ENCODE data around the gene DSC3.
A peak's percentile ranks its signal among the peaks of the same experiment; 100 is the strongest.

Gene DSC3

GRCh38 chr18:31042406-31043181, at the start of gene DSC3:
Gene DSC3, minus strand, starts transcription at chr18:31042742. Its CDS starts 82 bp downstream, at chr18:31042660.
- no peak for FAIRE-seq

- FAIRE-seq, result no peak
Observed at GRCh38 chr18:31091350-31091749, 48.8 kb upstream of the DSC3 start.

DNA sequence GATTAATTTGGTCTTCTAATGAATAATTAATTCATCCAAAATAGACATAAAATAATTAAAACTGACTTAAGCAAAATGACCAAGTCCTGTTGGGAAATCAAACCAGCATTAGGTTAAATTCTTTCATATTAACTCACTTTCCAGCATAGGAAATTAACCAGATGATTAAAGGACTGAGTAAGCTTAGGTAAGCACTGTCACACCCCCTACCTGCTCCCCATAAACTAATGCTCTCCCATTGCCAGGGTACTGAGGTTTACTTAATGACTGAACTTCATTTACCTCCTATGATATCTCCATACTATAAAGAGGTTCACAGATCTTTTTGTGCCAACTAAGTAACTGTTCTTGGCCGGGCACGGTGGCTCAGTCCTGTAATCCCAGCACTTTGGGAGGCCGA, 46.0 kb upstream of the DSC3 start:
- FAIRE-seq, result no peak

GRCh38 chr18:31079973-31080372, 37.4 kb upstream of the DSC3 start:
- FAIRE-seq, result no peak

DNA sequence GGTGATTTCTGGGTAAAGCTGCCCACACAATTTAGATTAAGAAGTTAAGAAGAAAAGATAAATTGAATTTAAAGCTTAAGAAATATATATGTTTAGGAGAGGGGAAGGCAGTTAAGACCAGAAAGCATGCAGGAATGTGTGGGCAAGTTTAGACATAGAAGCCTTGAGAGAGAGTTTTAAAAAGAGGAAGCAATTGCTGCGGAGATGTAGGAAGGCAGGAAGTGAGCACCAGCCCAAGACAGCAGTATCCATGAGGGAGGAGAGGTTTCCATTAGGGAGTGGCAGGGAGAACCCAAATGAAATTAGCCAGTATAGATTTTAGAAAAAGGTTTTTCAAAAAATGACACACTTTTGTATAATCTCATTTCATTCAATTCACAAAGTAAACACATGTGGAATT, 35.3 kb upstream of the DSC3 start:
- FAIRE-seq, result no peak

DNA sequence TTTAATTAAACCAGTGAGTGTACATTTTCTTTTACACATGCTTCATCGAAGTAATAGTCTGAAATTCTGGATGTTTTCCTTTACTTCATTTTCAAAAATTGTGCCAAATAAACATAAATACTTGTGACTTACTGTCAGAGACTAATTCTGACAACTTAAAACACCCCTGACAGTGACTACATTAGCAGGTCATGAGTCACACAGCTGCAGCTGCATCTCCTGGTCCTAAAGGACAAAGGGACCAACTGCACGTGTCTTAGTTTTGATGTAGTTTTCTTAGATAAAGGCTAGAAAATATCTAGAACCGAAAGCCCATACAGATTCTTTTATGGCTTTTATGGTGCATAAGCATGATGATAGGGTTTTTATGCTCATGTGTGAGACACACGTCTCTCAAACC, 29.6 kb upstream of the DSC3 start:
- FAIRE-seq, result no peak

DNA sequence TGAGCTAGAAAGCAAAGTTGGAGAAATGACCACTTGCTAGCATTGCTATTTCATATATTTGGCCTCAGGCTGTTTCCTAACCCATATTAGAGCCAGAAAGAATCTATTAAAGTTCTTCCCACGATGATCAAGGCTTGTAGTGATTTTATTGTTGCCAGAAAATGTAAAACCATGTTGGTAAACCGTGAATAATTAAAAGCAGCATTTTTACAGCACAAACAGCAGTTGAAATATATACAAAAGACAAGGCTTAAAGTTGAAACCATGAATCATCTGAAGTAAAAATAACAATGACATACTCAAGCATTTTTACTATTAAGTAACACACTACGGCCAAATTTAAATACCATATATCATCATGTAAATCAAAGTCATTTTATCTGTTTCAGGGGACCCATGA, 27.7 kb upstream of the DSC3 start:
- FAIRE-seq, result no peak

DNA sequence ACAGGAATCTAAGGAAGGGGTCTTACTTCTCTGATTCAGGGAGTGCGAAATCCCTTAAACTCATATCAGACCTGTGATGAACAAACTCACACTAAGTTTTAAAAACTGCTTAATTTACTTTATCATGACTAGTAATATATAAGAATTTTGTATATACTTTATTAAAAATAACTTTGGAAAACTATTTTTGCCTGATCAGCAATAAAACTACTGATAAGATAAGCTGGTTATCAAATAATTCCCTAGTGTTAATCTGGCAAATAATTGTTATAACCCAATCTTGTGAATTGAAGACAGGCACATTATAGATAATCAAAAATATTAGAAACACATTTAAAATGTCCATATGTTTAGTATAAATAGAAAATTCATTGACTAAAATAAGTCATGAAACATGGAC, 23.7 kb upstream of the DSC3 start:
- peak; percentile 61 for FAIRE-seq

DNA sequence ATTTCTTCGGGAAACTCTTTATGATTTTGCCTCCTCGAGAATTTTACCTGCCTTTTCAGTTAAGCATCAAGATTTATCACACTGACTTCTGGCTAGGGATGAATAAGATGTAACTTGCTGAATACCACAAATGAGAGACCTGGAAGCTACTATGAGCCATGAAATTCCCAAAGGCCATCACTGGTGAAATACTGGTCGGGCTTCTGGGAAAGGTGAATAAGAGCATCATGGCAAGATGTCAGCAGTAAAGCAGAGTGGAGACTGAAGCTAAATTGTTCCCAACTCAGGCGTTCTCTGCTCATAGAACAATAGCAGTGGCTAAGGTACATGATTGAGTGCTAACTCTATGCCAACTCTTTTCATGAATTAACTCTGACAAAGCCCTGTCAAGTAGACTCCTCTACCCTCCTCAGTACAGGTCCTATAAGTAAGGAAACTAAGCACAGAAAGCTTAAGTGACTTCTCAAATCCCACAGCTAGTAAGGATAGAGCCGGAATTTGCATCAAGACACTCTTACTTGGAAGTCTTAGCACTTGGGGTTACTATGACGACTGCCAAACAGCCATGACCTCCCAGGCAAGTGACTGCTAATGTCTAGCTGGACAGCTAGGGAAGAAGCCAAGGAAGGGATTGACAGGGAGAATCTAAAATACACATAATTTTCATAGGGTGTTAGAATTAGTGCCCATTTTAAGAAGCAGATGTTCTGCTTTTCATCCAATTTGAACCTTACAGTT, 22.7 kb upstream of the DSC3 start:
- no peak for FAIRE-seq

- FAIRE-seq, result no peak
Observed at GRCh38 chr18:31064130-31064529, 21.6 kb upstream of the DSC3 start.

- no peak for FAIRE-seq
Observed at GRCh38 chr18:31061945-31062344, 19.4 kb upstream of the DSC3 start.

GRCh38 chr18:31058897-31059296, 16.4 kb upstream of the DSC3 start:
- FAIRE-seq, result no peak

DNA sequence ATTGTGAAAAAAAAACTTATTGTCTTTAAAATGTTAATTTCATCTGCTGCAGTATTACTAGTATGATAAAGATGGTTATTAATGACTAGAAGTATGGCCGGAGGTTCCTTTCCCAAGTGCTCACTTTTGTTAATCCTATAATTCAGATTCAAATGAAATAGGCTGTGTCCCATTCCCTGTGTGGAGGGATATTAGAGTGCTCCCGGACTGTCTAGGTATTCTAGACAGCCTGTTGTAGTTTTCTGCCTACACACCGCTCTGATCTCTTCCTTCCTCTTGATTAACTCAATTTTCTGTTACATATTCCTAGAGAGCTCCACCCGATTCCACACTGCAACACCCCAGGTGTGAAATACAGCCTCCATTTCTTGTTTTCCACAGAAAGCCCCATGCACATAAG, 15.4 kb upstream of the DSC3 start:
- FAIRE-seq, result no peak

GRCh38 chr18:31057051-31057450, 14.5 kb upstream of the DSC3 start:
- FAIRE-seq, result no peak

- no peak for FAIRE-seq
Observed at GRCh38 chr18:31056296-31056695, 13.8 kb upstream of the DSC3 start.

DNA sequence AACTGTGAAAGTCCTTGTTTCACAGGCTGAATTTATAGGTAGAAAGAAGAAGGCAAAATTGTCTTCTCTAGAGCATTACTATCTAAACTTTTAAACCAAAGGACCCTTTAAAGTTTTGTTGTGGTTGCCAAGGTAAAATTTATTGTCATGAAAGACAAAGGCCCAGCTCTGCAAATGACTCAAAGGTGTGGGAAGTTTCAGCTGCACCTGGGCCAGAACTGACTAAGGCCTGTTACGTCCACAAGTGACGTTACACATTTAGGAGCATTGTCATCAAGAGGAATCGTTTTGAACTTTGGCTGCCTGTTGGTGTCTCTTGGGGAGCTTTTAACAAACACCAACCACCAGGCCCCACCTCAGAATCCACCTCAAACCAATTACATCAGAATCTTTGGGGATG, 8.1 kb upstream of the DSC3 start:
- FAIRE-seq, result no peak

DNA sequence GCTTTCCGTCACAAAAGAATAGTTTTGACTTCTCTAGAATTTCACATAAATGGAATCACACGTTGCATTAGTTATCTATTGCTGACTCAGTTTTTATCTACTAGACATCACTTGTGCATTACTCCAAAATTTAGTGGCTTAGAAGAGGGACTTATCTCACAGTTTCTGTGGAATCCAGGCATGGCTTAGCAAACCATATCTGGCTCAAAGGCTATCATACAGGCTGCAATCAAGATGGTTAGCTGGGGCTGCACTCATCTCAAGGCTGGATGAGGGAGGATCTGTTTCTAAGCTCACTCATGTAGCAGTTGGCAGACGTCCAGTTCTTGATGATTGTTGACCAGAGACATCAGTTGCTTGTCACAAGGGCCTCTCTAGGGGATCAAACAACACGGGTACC, 6.6 kb upstream of the DSC3 start:
- no peak for FAIRE-seq

DNA sequence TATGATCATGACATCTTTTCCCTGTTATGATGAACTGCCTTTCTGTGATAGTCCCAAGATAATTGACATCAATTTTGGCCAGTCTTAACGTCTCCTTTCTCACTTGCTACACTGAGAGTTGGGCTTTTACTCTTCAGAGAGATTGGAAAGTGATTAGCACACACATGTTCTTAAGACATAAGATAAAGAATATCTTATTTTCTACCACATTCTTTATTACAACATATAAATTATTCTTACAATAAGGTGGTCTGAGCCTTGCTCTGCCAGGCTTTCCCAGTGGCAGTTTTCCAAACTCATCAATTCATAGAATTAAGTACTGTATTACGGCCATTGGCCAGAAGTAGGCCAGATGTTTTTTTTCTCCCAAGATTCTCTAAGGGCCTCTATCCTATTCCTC, 5.7 kb upstream of the DSC3 start:
- no peak for FAIRE-seq

DNA sequence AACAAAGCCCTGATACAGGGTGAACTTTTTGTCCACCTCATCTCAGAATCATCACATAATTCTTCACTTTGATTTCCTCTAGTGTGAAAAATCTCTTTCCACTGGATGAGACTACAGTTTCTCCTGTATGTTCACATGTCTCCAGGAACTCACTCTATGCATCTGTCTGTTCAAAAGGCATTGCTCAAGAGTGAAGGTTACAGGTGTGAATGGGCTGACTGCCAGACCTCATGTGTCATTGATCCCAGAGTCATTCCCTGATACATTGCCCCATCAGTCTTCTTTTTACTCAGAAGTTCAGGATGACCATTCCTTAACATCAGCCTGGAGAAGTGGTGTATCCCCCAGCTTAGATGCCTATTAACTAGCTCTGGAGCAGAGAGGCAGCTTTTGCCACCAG, 4.4 kb upstream of the DSC3 start:
- FAIRE-seq, result no peak

- no peak for FAIRE-seq
Observed at GRCh38 chr18:31045599-31045998, 3.1 kb upstream of the DSC3 start.

DNA sequence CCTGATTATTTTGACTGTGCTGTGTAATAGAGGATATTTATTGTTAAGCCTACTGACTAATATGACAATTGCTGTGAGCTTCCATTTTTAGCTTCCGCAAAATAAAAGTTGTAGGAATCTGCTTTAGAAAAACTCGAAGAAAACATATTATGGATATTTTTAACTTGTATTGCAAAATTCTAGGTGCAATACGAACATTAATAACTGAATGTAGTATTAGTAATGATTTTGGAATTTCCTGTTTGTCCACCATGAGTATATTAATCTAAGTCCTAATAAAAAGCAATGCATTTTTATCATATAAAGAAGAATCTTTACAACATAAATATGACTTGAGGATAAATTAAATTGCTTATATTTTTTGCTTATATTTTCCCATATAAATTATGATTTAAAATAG, 2.4 kb upstream of the DSC3 start:
- FAIRE-seq, result no peak

GRCh38 chr18:31043709-31044108, 1.2 kb upstream of the DSC3 start:
- FAIRE-seq, result no peak

DNA sequence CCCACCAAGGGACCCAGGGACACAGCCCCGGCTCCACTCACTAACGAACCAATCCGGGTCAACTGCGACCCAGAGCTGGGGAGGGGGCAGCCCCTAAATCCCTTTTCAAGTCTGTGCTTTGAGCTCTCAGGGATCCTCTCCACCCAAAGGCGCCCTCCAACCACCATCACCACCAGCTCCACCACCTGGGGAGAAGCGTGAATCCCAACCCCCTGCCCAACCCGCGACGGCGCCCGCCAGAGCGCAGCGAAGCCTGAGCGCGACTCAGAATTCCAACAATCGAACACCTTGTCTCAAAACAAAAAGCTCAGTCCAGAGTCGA, 497 bp downstream of the DSC3 start:
- no peak for FAIRE-seq

- FAIRE-seq, result no peak
Observed at GRCh38 chr18:31041271-31042083, 1.1 kb downstream of the DSC3 start.

All from islet of Langerhans (tissue), 1 donor.